ENCODE results near the gene GAS5.
A peak's percentile ranks its signal among the peaks of the same experiment; 100 is the strongest.

Gene GAS5

GRCh38 chr1:173823781-173824314, 43.9 kb downstream of the GAS5 start:
- DNase-seq, result peak; percentile 1

- no peak for DNase-seq
These were observed 46.1 kb downstream of the GAS5 start for GRCh38 chr1:173821680-173822079.

- DNase-seq, result no peak
These were observed 49.3 kb downstream of the GAS5 start for GRCh38 chr1:173818459-173818858.

All from central memory CD4-positive, alpha-beta T cell (primary cell).